ENCODE results near the gene OR9Q2.
"Not testable (repeated sequence)": the region's sequence is repeated elsewhere in the genome, so short reads cannot be mapped to it uniquely, and the experiment has no call there.

The OR9Q2 gene

GRCh38 chr11:58195939-58196338 is 7.1 kb downstream of the OR9Q2 start:
- no peak for TF ChIP-seq CTCF (IDR thresholded peaks at IDR 0.05; ENCODE audit: low read depth, low read length)

DNA sequence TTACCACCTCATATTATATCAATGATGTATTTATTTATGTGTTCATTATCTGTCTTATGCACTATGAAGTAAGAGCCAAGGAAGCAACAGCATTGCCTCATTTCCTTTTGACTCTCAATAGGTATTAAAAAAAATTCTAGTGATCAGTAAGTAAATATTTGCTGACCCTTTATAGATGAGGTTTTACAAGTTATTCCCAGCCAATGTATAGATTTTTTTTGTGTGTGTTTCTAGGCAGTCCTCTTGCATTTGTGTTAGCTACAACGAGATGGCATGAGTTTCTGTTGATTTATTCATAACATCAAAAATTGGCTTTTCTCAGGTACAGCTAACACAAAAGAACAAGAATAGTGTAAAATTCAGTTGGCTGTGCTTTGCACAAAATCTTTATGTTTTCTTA is 10.4 kb downstream of the OR9Q2 start:
- DNase-seq (ENCODE audit: low read depth, low spot score), result no peak
- TF ChIP-seq CTCF (IDR thresholded peaks at IDR 0.05; ENCODE audit: low read depth, low read length), result no peak
- no peak overlapping the region for H3K4me3 ChIP-seq (ENCODE audit: low read depth, low read length)
- in situ Hi-C loops (cut with HindIII; ENCODE audit: low sequenced_read_pairs), result no loop called here

More at GRCh38 chr11:58195939-58196338, 7.1 kb downstream of the OR9Q2 start:
- DNase-seq (ENCODE audit: low read depth, low spot score), result no peak
- in situ Hi-C loops (cut with HindIII; ENCODE audit: low sequenced_read_pairs), result no loop called here
- no peak overlapping the region for H3K4me3 ChIP-seq (ENCODE audit: low read depth, low read length)

GRCh38 chr11:58204042-58204441 is 15.2 kb downstream of the OR9Q2 start, which contains the start of gene OR1S2:
Gene OR1S2 (minus strand): TSS chr11:58204142. CDS start chr11:58204142, 0 bp downstream.
- in situ Hi-C loops (cut with HindIII; ENCODE audit: low sequenced_read_pairs), result no loop called here

DNA sequence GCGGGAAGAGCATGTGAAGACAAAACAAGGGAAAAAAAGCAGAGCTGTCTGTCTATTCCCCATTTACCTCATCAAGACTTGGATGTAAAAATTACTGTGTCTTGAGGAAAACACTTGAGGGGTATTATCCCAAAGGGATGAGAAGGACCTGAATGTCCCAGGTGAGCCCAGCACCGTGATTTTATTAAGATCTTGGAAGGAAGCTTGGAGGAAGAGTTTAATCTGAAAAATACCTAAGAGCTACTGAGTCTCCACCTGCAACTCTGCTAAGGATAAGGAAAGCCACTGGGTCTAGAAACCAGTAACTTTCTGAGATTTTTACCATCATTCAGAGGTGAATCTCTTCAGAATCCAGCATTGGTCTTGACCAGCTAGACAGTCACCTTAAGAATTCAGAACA is 23.6 kb downstream of the OR9Q2 start, which contains the start of gene OR1S1:
Gene OR1S1, plus strand, starts transcription at position 301 of the 400 bp plus-strand sequence.
- in situ Hi-C loops (cut with HindIII; ENCODE audit: low sequenced_read_pairs); DNase-seq (ENCODE audit: low read depth, low spot score): not testable (repeated sequence)

More at GRCh38 chr11:58204042-58204441, 15.2 kb downstream of the OR9Q2 start, which contains the start of gene OR1S2:
- DNase-seq (ENCODE audit: low read depth, low spot score), result no peak
- no peak for TF ChIP-seq CTCF (IDR thresholded peaks at IDR 0.05; ENCODE audit: low read depth, low read length)
- no peak within 1 kb of the TSS for H3K4me3 ChIP-seq (ENCODE audit: low read depth, low read length)

GRCh38 chr11:58216476-58216875 is 27.6 kb downstream of the OR9Q2 start:
- in situ Hi-C loops (cut with HindIII; ENCODE audit: low sequenced_read_pairs), result no loop called here
- no peak overlapping the region for H3K4me3 ChIP-seq (ENCODE audit: low read depth, low read length)

More for the DNA sequence above, 23.6 kb downstream of the OR9Q2 start, which contains the start of gene OR1S1:
- H3K4me3 ChIP-seq (ENCODE audit: low read depth, low read length), result not testable (repeated sequence)

GRCh38 chr11:58222721-58223120 is 33.9 kb downstream of the OR9Q2 start:
- no peak for DNase-seq (ENCODE audit: low read depth, low spot score)
- H3K4me3 ChIP-seq (ENCODE audit: low read depth, low read length), result no peak overlapping the region
- in situ Hi-C loops (cut with HindIII; ENCODE audit: low sequenced_read_pairs), result no loop called here
- TF ChIP-seq CTCF (IDR thresholded peaks at IDR 0.05; ENCODE audit: low read depth, low read length), result no peak

More at GRCh38 chr11:58216476-58216875, 27.6 kb downstream of the OR9Q2 start:
- TF ChIP-seq CTCF (IDR thresholded peaks at IDR 0.05; ENCODE audit: low read depth, low read length), result no peak
- DNase-seq (ENCODE audit: low read depth, low spot score), result no peak

GRCh38 chr11:58227956-58228615 is 39.2 kb downstream of the OR9Q2 start:
- in situ Hi-C loops (cut with HindIII; ENCODE audit: low sequenced_read_pairs), result no loop called here
- no peak overlapping the region for H3K4me3 ChIP-seq (ENCODE audit: low read depth, low read length)
- DNase-seq (ENCODE audit: low read depth, low spot score), result no peak
- no peak for TF ChIP-seq CTCF (IDR thresholded peaks at IDR 0.05; ENCODE audit: low read depth, low read length)
